ENCODE data around the gene PRSS12.

The PRSS12 gene

GRCh38 chr4:118279920-118280432 lies 72.8 kb downstream of the PRSS12 start:
- peak overlapping the region; percentile 70 for H3K4me3 ChIP-seq (replicated peaks; ENCODE audit: insufficient read depth, low read length)
- peak in 1 of 2 experiments; percentile 27 for DNase-seq (ENCODE audit: low read depth in 1 of 2, low spot score in 1 of 2)
- H3K27me3 ChIP-seq (ENCODE audit: insufficient read depth, poor library complexity, severe bottlenecking) = no peaks in the 10 kb centered on the region
- TF ChIP-seq SPI1 (IDR thresholded peaks at IDR 0.05; ENCODE audit: borderline replicate concordance, low read depth) (no peak), POLR2AphosphoS5 (IDR thresholded peaks at IDR 0.05; ENCODE audit: low read depth) (peak; percentile 18; the same call in 1 of the 2 replicates)
- H3K27ac ChIP-seq (replicated peaks) = peak overlapping the region; percentile 90

- H3K27ac ChIP-seq (replicated peaks) = peak overlapping the region; percentile 90
- no peaks in the 10 kb centered on the region for H3K27me3 ChIP-seq (ENCODE audit: insufficient read depth, poor library complexity, severe bottlenecking)
- no peak for TF ChIP-seq SPI1 (IDR thresholded peaks at IDR 0.05; ENCODE audit: borderline replicate concordance, low read depth)
- TF ChIP-seq REST (IDR thresholded peaks at IDR 0.05; ENCODE audit: insufficient replicate concordance, low read depth) = no peak
- no peak for TF ChIP-seq POLR2AphosphoS5 (IDR thresholded peaks at IDR 0.05; ENCODE audit: low read depth)
- TF ChIP-seq CTCF (IDR thresholded peaks at IDR 0.05; ENCODE audit: insufficient read depth, low read length) = no peak
- no peak for TF ChIP-seq GABPA (IDR thresholded peaks at IDR 0.05; ENCODE audit: low read depth)
- H3K4me3 ChIP-seq (replicated peaks; ENCODE audit: insufficient read depth, low read length) = peak overlapping the region; percentile 70
- peak in 1 of 2 experiments; percentile 36 for DNase-seq (ENCODE audit: low read depth in 1 of 2, low spot score in 1 of 2)
Observed at GRCh38 chr4:118279328-118279727, 73.5 kb downstream of the PRSS12 start.

- Histone ChIP-seq H3K27ac (replicated peaks) (peak overlapping the region; percentile 90), H3K4me3 (replicated peaks; ENCODE audit: insufficient read depth, low read length) (peak overlapping the region; percentile 70), H3K27me3 (ENCODE audit: insufficient read depth, poor library complexity, severe bottlenecking) (no peaks in the 10 kb centered on the region)
- DNase-seq (ENCODE audit: low read depth in 1 of 2, low spot score in 1 of 2) = peak; percentile 93 to 97
- TF ChIP-seq REST (IDR thresholded peaks at IDR 0.05; ENCODE audit: insufficient replicate concordance, low read depth) (peak; percentile 76), POLR2AphosphoS5 (IDR thresholded peaks at IDR 0.05; ENCODE audit: low read depth) (peak; percentile 98), CTCF (IDR thresholded peaks at IDR 0.05; ENCODE audit: insufficient read depth, low read length) (no peak)
Observed at GRCh38 chr4:118278473-118279274, 74.1 kb downstream of the PRSS12 start.

- TF ChIP-seq REST (IDR thresholded peaks at IDR 0.05; ENCODE audit: insufficient replicate concordance, low read depth) = no peak
- TF ChIP-seq POLR2AphosphoS5 (IDR thresholded peaks at IDR 0.05; ENCODE audit: low read depth) = no peak
- no peak for TF ChIP-seq CTCF (IDR thresholded peaks at IDR 0.05; ENCODE audit: insufficient read depth, low read length)
- no peak for TF ChIP-seq SPI1 (IDR thresholded peaks at IDR 0.05; ENCODE audit: borderline replicate concordance, low read depth)
- TF ChIP-seq GABPA (IDR thresholded peaks at IDR 0.05; ENCODE audit: low read depth) = no peak
- Histone ChIP-seq H3K27me3 (ENCODE audit: insufficient read depth, poor library complexity, severe bottlenecking) (no peaks in the 10 kb centered on the region), H3K4me3 (replicated peaks; ENCODE audit: insufficient read depth, low read length) (no peak overlapping the region), H3K27ac (replicated peaks) (no peak overlapping the region)
- no peak for DNase-seq (ENCODE audit: low read depth in 1 of 2, low spot score in 1 of 2)
Observed at GRCh38 chr4:118277243-118277642, 75.6 kb downstream of the PRSS12 start.
